GM19240 (cell line): ENCODE results near the gene ZCCHC14.
"Not testable (repeated sequence)": the region's sequence is repeated elsewhere in the genome, so short reads cannot be mapped to it uniquely, and the experiment has no call there.

Source experiments
- DNase-seq: peaks from one replicate; pipeline ENCODE4 v3.0.0; 2011; ENCODE audit warnings: low spot score; ENCODE audit not compliant: insufficient read length

ZCCHC14 gene

DNA sequence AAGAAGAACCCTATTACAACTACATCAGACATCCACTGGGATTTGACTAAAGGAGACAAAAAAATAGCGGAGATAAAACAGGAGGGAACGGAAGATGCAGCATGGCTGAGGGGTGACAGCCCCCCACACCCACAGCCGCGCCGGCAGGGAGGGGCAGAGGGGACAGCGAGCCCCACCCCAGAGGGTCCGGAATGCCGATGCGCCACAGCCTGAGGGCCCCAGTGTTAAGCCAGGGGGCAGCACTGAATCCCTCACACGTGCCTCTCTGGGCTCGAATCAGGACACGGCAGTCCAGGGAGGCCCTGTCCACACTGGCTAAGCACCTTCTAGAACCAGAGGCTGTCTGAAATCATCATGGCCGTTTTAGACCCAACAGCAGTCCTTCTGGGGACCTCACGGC is 81.9 kb downstream of the ZCCHC14 start:
- no peak for DNase-seq

DNA sequence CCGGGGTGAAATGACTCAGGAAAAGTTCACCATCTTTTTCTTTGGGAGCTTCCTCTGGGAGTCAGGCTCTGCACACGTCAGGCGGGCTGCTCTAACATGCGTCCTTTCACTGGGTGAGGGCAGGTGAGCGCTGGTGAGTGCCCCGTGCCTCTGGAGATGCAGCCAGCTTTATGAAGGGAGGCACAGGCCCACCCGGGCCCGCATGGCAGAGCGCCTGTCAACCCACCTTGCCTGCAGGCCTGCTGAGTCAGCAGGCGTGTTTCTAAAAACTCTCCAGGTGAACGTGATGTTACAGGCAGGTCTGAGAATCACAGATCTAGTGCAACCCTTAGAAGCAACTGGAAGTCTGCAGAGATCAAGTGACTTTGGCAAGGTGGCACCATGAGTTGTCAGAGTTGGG is 82.3 kb downstream of the ZCCHC14 start:
- no peak for DNase-seq

DNA sequence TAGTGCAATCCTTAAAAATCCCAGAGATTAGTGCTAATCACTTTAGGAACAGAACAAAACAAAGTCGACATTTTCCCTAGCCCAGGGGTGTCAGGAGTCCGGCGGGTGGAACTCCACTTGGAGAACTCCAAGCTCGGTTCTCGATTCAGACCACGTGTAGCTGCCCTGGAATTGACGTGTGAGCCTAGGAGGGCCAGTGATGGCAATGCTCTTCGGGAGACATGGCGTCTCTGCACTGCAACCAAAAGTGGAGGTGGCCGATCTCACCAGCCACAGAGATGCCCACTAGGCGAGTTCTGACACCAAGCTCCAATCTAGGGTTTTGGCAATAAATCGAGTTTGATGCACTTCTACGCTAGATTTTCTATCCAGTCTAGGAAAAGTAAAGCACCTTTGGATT is 83.0 kb downstream of the ZCCHC14 start:
- no peak for DNase-seq

DNA sequence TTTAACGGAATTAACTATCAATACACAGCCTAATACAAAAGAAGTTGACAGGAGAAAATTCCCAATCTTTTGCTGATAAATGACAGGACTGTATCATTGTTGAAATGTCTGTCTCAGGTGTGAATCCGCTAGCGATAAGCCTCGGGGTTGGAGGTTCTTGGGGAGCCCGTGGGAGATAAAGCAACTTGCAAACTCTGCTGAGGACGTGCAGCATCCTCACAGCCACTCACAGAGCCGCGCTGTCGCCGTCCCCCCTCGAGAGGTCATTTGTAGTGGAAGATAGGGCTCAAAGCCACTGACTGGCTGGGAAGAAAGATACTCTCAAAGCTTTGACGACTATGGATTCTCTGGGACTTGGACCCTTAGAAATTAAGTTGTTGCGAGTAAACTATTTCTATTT is 83.7 kb downstream of the ZCCHC14 start:
- no peak for DNase-seq

DNA sequence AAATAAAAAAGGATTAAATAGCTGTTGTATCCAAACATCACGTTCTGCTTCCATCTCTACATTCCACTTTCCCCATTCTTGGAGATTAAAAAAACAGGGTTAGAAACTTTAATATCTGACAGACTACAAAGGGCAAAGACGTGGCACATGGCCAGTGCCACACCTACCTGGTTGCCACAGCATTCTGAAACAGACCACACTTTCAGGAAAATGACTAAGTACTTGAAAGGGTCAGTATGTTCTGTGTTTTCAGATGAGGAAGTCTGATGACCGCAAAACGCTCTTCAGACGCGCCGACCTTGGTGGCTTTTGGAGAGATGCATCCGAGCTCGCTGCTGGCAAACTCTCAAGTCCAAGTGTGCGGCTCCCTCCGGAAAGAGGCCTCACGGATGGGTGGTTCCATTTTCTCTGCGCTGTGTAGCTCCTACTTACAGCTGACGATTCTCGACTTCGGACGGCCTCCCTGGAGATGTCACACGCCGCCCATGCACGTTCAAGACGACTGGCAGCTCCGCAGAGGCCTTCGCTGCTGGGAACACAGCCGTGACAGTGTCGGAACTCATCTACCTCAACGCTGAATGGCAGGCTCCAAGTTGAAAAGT is 85.2 kb downstream of the ZCCHC14 start:
- no peak for DNase-seq

DNA sequence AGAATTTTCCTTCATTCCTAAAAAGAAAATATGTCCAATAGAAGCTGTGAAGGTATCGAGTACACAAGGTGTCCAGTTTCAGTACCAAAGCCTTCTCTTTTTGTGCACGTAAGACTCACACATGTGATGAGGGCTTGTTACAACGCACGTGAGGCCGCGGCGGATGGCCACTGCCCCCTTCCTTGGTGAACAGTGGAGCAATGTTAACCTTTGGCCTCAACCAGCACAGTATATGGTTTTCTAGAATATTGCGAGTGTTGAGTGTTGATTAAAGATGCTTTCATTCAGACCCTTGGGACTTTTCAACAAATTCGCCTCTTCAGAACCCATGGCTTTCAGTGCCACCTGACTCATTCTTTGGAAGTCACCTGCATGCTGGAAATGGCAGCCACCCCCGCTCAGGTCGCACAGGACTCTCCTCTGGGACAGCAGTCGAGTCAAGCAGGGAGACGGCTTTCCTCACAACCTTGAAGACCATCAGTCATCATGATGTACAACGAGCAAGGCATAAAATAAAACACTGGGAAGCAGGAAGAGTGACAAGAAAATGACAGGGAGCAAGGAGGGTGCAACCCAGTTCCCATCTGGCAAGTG is 86.2 kb downstream of the ZCCHC14 start:
- no peak for DNase-seq

DNA sequence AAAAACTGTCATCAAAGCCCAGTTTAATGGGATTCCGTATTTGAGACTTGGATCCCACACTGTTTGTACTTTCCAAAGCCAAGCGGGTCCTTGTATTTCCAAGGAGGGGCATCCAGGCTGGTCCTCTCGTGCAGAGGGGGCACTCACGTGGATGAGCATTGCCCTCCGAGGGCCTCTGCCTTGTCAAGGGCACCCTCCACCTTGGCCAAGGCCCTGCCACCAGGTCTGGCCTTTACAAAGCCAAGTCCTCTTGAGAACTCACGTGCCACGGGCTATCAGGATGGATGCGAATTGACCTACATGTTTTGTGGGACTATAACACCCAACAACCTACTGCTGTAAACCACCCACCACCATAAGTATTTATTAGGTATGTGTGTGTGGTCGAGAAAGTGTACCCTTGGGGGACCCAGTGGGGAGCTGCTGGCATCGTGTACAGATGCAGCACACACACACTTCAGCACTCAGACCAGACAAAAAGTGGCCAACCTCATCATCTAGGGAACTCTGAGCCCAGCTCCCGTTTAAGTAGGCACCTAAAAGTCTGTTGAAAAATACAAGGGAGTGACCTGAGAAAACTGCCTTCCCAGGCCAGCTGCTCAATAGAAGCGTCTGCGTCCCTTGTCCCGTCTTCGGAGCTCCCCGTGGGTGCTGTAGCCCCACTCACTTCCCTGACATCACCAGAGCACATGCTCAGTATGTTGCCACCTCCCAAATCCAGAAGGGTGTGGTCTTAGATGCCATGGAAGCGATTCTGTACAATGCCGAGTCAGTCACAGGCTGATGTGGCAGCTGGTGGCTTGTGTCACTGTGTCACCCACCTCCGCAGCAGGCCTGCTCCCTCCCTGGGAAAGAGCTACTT is 87.8 kb downstream of the ZCCHC14 start:
- DNase-seq, result no peak

DNA sequence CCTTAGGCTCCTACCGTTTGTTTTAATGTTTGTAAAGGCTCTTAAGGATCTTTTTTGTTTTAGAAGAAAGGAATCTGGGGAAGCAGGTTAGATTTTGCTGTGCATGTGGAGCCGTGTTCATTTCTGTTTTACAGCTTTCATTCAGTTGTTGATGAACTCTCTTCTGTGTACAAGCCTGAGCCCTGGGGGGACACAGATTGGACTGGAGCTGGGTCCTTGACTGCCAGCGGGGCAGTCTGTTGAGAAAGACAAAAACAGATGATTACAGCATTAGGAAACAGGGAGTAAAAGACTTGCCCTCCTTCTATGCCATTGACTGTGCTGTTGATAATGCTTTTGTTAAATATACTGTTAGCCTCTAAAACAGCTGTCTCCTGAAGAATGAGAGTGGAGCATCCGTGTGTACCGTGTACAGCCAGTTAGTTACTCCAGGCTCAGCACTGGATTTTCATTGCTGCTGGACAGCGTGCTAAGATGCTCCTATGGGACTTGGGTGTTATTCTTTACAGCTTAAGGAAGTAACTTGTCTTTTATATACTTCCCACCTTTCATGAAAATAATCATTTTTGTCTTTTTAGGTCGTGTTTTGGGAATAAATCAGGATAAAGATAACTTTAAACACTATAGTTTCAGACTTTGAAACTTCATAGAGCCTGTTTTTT is 97.5 kb downstream of the ZCCHC14 start:
- no peak for DNase-seq

DNA sequence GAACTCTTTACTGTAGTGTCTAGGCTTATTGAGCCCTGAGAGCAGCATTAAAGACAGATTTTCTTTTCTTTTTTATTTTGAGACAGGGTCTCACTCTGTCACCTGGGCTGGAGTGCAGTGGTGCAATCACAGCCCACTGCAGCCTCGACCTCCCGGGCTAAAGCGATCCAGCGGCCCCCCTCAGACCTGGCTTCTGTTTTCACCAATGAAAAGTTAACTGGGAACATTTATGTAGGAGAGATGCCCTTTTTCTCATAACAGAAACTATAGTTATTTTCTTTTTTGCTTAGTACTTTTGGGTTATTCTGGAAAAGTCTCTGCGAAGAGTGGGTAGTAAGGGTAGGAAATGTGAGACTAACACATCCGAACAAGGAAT is 99.2 kb downstream of the ZCCHC14 start:
- no peak for DNase-seq

DNA sequence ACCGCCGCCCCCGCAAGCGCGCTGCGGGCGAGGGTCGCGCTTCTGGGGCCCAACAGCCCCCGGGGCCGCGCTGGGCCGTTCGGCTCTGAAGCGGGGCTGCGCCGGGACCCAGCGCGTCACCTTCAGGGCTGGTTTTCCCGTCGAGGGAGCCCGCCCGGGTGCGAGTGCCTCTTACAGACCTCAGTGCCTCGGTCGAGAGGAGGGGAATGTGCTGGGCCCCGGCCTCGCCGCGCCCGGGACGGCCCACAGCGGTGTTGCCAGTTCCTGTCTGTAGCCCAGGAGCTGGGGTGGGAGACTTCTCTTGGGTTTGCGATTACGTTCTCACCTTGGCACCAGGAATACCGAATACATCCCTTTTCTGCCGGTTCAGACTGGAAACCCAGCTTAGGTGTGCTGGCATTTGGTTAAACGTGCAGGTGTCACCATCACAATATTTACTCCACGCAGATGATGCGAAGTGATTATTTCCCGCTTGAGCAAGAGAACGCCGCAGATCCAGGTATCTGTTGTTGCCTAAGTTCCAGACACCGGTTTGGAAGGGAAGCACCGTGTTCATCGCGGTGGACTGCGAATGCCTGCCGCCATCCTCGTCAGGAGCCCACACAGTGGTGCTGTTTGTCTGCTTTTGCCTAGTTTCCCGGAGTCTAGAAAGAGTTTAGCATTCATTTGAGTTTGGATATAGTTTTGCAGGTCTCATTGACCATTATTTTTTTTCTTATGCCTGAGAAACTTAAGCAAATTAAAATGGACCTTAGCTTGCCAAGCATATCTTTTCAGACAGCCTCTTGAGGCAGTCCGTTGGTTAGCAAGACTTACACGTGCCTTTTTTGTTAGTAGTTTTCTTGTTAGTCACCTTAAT is 99.8 kb downstream of the ZCCHC14 start:
- DNase-seq, result no peak

DNA sequence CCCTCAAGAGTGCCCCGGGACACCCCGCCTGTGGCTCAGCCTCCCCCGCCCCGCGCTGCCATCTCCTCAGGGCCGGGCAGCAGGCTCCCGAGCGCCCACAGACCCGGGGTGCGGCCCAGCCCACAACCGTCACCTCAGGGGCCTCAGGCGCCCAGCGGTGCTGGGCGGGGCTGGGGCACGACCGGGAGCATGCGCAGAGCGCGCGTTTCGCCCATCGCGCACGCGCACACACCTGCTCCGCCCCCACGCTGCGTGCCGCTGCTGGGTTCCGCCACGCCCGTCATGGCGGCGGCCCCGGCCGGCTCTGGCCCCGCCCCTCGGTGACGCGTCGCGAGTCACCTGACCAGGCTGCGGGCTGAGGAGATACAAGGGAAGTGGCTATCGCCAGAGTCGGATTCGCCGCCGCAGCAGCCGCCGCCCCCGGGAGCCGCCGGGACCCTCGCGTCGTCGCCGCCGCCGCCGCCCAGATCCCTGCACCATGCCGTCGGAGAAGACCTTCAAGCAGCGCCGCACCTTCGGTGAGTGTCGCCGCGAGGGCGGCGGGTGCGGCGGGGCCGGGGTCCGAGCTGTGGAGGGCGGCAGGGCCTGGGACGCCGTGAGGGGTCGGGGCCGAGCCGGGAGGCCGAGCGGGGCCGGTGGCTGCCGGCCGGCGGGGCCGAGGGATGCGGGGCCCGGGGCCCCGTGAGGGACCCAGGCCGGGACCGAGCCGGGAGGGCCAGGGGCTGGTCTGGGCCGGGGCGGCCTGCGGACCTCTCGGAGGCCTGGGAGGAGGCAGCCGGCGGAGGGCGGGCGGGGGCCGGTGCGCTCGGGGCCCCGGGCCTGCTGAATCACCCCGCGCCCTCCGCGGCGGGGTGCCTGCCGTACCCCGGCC is 100.6 kb downstream of the ZCCHC14 start, which contains the start of gene MAP1LC3B:
Gene MAP1LC3B, plus strand, starts transcription at position 387 of the 871 bp plus-strand sequence. Its CDS starts 92 bp downstream, at position 479.
- peak; percentile 79 for DNase-seq

DNA sequence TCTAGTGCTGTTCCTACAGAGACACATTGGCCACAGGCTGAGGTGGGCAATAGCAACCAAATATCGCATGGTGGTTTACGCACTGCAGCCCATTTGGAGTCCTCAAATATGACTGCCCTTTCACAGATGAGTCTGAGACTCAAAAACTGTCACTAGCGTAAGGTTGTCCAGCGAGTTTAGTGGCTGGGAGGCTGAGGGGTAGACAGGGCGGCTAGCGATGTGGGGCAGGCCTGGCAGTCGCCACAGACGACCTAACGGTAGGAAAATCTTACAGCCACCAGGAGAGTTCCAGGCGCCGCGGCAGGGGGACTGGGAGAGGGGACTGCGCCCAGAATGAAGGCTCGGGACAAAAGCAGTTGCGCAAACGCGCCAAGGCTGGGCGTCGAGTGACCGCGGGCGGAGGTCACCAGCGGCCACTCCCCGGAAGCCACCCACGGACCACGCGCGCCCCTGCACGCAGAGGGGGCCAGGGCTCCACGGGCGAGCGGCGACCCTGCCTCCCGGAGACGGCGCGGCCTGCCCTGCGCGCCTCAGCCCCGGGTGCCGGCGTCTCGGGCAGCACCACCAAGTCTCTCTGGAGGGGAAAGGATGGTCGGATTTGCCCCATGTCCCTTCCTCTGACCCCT is 101.4 kb downstream of the ZCCHC14 start:
- no peak for DNase-seq

DNA sequence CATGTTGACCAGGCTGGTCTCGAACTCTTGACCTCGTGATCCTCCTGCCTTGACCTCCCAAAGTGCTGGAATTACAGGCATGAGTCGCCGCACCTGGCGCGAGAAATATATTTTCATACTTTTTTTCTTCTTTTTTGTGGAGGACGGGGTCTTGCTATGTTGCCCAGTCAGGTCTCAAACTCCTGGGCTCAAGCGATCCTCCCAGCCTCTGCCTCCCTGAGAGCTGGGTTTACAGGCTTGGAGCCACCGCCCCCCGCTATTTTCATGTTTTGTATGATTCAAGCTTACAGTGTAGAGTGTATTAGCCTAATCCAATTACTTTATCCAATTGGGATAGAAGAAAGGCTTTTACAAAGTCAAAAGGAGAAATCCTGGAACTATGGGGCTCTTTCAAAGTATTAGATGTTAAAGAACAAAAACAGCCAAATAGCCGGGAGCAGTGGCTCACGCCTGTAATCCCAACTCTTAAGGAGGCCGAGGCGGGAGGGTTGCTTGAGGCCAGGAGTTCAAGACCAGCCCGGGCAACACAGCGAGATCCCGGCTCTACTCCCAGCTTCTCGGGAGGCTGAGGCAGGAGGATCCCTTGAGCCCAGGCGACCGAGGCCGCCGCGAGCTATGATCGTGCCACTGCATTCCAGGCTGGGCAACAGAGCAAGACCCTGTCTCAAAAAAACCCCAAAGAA is 102.0 kb downstream of the ZCCHC14 start:
- DNase-seq, result no peak

DNA sequence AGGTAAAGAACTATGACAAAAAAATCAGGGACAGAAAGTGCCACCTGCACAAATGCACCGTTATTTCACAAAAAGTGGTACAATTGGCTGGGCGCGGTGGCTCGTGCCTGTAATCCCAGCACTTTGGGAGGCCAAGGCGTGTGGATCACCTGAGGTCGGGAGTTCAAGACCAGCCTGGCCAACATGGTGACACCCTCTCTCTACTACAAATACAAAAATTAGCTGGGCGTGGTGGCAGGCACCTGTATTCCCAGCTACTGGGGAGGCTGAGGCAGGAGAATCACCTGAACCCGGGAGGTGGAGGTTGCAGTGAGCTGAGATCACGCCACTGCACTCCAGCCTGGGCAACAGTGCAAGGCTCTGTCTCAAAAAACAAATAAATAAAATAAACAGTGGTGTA is 102.9 kb downstream of the ZCCHC14 start:
- not testable (repeated sequence) for DNase-seq

DNA sequence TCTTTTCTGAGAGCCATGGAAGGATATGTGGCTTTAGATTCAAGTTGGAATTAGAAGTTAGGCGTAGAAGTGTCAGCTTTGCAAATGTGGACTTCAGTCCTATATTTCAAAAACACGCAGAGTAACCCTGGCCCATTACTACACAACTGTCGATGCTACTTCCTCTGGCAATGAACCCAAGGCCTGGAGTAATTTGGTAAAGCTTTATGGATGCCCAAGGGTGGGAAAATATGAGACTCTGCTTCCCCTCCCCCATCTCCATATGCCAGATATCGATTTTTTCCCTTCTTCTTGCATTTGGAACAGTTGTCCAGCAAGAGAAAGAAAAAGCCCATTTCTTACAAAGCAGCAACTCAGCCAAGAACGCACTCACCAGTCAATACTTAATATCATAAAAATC is 103.6 kb downstream of the ZCCHC14 start:
- DNase-seq, result no peak

DNA sequence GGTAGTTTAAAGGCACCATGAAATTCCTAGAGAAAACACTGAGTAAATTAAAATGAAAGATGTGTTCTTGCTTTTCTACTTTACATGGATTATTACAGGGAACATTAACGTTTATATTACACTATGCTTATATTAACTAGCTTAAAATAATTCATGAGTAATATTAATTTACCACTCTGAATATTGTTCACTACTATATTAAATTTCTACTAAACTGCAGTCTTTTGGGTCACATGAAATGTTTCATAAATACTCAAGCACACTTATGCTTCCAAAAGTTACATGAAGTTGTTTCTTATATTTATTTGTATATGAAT is 104.0 kb downstream of the ZCCHC14 start:
- no peak for DNase-seq

DNA sequence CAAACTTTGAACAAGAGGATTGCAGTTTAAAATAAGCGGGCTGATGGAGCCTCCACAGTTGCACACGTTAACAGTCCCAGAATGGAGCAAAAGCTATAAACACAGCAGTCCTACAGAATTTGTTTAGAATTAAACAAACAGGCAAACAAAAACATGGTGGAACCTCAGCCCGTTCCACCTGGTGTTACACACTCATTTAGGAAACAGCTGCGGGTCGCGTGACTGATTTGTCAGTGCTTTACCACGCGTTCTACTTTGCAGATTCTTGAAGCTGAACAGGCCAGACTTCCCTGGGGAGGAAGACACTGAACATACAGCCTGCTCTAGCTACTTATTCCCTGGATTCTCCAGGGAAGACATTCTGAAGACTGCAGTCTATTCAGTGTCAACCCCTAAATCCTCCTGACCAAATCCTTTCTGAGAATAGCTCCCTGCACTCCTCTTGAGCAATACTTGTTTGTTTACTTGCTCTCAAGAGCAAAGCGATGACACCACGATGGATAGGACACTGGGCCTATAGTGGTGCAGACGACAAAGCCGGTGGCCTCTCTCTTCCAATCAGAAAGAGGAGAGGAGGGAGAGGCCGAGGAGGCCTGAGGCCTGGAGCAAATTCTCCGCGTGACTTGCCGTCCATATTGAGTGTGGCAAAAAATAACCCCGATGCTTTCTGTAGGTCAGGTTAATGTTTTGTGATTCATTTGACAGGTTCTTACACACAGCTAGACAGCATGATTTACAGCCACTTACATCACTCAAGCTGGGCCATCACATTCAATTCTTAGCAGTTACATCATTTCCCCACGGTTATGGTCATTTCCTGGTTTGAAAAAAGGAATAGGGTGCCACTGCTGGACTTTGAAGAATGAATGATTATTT is 104.6 kb downstream of the ZCCHC14 start:
- DNase-seq, result peak; percentile 77

DNA sequence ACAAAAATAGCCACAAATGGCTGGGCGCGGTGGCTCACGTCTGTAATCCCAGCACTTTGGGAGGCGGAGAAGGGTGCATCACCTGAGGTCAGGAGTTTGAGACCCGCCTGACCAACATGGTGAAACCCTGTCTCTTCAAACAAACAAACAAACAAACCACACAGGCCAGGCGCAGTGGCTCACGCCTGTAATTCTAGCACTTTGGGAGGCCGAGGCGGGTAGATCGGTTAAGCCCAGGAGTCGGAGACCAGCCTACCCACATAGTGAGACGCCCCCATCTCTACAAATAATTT is 108.0 kb downstream of the ZCCHC14 start:
- not testable (repeated sequence) for DNase-seq
